HepG2 (cell line): ENCODE measurements around the gene VKORC1. TPM values are rescaled to one million over a fixed set of nuclear protein-coding genes. Genes with fewer than 3 reads are reported as not detected.
A peak's percentile ranks its signal among the peaks of the same experiment; 100 is the strongest.

ENCODE experiments used
- ARNTL ChIP-seq: sonication (generic); formaldehyde crosslinking; IDR thresholded peaks from 2 replicates; pipeline ENCODE4 v1.4.0; 2020; ENCODE audit warnings: mild to moderate bottlenecking, missing genetic modification reagents
- BHLHE40 ChIP-seq: IDR thresholded peaks from 2 replicates; pipeline ENCODE4 v1.6.1; 2011; ENCODE audit warnings: low read length, improper control_type of control experiment
- FOXO1 ChIP-seq: sonication (generic); formaldehyde crosslinking; IDR thresholded peaks from 2 replicates; pipeline ENCODE4 v1.4.0; 2020; ENCODE audit warnings: missing genetic modification reagents
- REL ChIP-seq: sonication (generic); formaldehyde crosslinking; conservative IDR thresholded peaks from 2 replicates; pipeline ENCODE4 v1.8.0; 2022; ENCODE audit warnings: mild to moderate bottlenecking, missing genetic modification reagents, moderate library complexity
- SALL2 ChIP-seq: sonication (generic); formaldehyde crosslinking; IDR thresholded peaks from 2 replicates; pipeline ENCODE4 v1.8.1; 2023; ENCODE audit warnings: mild to moderate bottlenecking, missing genetic modification reagents, inconsistent platforms
- TP53 ChIP-seq: sonication (generic); formaldehyde crosslinking; conservative IDR thresholded peaks from 2 replicates; pipeline ENCODE4 v1.4.0; 2020; ENCODE audit warnings: missing genetic modification reagents
- ZC3H13 ChIP-seq: sonication (generic); formaldehyde crosslinking; IDR thresholded peaks from 2 replicates; pipeline ENCODE4 v1.8.1; 2023; ENCODE audit warnings: mild to moderate bottlenecking, missing genetic modification reagents, moderate library complexity
- ZNF253 ChIP-seq: sonication (generic); formaldehyde crosslinking; IDR thresholded peaks from 2 replicates; pipeline ENCODE4 v1.8.0; 2022; ENCODE audit warnings: mild to moderate bottlenecking, missing genetic modification reagents, borderline replicate concordance
- ZNF264 ChIP-seq: sonication (generic); formaldehyde crosslinking; IDR thresholded peaks from 2 replicates; pipeline ENCODE4 v1.4.0; 2020; ENCODE audit warnings: missing genetic modification reagents
- ZNF333 ChIP-seq: sonication (generic); formaldehyde crosslinking; IDR thresholded peaks from 2 replicates; pipeline ENCODE4 v1.4.0; 2020; ENCODE audit warnings: mild to moderate bottlenecking, missing genetic modification reagents, borderline replicate concordance
- ZSCAN29 ChIP-seq: sonication (generic); formaldehyde crosslinking; conservative IDR thresholded peaks from 2 replicates; pipeline ENCODE4 v1.4.0; 2020; ENCODE audit warnings: mild to moderate bottlenecking, missing genetic modification reagents
- polyA plus RNA-seq, 8 experiments: library from polyadenylated mRNA; depleted of rRNA in 3 of 8; stranded (reverse) in 7 of 8; unstranded in 1 of 8; fragments of >200 nt; fragmentation: Illumina TruSeq in 4 of 8; extraction: Trizol in 4 of 8; gene quantifications; 2 replicates each; pipeline versions ENCODE4 v1.2.1 to v1.2.3, GENCODE V29; 2011 to 2016; ENCODE audit warnings: low read depth in 4 of 8, missing spikeins in 1 of 8, mixed read lengths in 1 of 8; ENCODE audit not compliant: insufficient read depth in 1 of 8
- total RNA-seq, 5 experiments: library from RNA; depleted of rRNA; stranded (reverse); fragments of >200 nt; fragmentation: Illumina TruSeq; extraction: Trizol; gene quantifications; 2 replicates each; pipeline ENCODE4 v1.2.3, GENCODE V29; 2016; ENCODE audit warnings: low read depth in 1 of 5
- TF ChIP-seq, protein P1 (sequence below): sonication (generic); formaldehyde crosslinking; IDR thresholded peaks from 2 replicates; pipeline ENCODE4 v1.4.0; 2020; ENCODE audit warnings: missing genetic modification reagents, borderline replicate concordance
- TF ChIP-seq, protein P2 (sequence below): IDR thresholded peaks from 2 replicates; pipeline ENCODE4 v1.6.1; 2012; ENCODE audit warnings: inconsistent platforms
- TF ChIP-seq, protein P3 (sequence below): sonication (generic); formaldehyde crosslinking; IDR thresholded peaks from 2 replicates; pipeline ENCODE4 v1.5.0; 2020; ENCODE audit warnings: mild to moderate bottlenecking, low read depth, missing genetic modification reagents, borderline replicate concordance
- TF ChIP-seq, protein P4 (sequence below): sonication (generic); formaldehyde crosslinking; IDR thresholded peaks from 2 replicates; pipeline ENCODE4 v1.5.0; 2020; ENCODE audit warnings: mild to moderate bottlenecking, missing genetic modification reagents, borderline replicate concordance

VKORC1 gene
- total and polyA plus RNA-seq, 2 of the 13 experiments (the other 11 are each of a cell fraction or from before 2014, with no cell fraction given), result 141 to 615 TPM

DNA sequence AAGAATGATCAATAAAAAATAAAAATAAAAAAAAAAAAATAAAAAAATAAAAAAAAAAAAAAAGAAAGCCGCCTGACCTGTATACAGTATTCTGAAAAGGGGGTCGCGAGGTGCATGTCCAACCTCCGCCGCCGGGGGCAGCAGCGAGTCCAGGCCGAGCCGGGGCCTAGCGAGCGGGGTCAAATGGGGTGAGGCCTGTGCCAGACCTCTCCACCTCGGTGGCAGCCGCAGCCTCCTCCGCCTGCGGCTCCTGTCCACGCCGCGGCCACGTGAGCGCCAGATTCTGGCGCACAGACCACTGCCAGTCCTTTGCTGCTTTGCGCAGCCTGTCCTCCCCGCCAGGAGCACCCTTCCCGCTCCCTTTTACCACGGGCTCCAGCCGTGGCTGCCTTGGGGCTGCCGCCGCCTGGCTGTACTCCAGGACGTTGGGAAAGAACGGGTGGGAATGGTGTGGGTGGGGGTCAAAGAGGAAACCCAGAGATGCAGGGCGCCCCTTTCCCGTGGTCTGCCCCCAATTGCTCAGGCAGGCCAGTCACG lies 11.1 kb upstream of the VKORC1 start (continued):
- TF ChIP-seq ZNF264 (CRISPR knock-in tag) (peak; percentile 82; the same call in 1 of the 2 replicates), ZSCAN29 (CRISPR knock-in tag) (peak; percentile 70; the same call in 1 of the 2 replicates), REL (CRISPR knock-in tag) (peak; percentile 68; the same call in 1 of the 2 replicates), TP53 (CRISPR knock-in tag) (peak; percentile 77; the same call in 1 of the 2 replicates), FOXO1 (CRISPR knock-in tag) (peak; percentile 91), ARNTL (peak; percentile 98), SALL2 (CRISPR knock-in tag) (peak; percentile 95), ZNF253 (CRISPR knock-in tag) (peak; percentile 97), ZNF333 (CRISPR knock-in tag) (peak; percentile 98), ZC3H13 (CRISPR knock-in tag) (peak; percentile 93), BHLHE40 (peak; percentile 91)
- TF ChIP-seq, protein P1, sequence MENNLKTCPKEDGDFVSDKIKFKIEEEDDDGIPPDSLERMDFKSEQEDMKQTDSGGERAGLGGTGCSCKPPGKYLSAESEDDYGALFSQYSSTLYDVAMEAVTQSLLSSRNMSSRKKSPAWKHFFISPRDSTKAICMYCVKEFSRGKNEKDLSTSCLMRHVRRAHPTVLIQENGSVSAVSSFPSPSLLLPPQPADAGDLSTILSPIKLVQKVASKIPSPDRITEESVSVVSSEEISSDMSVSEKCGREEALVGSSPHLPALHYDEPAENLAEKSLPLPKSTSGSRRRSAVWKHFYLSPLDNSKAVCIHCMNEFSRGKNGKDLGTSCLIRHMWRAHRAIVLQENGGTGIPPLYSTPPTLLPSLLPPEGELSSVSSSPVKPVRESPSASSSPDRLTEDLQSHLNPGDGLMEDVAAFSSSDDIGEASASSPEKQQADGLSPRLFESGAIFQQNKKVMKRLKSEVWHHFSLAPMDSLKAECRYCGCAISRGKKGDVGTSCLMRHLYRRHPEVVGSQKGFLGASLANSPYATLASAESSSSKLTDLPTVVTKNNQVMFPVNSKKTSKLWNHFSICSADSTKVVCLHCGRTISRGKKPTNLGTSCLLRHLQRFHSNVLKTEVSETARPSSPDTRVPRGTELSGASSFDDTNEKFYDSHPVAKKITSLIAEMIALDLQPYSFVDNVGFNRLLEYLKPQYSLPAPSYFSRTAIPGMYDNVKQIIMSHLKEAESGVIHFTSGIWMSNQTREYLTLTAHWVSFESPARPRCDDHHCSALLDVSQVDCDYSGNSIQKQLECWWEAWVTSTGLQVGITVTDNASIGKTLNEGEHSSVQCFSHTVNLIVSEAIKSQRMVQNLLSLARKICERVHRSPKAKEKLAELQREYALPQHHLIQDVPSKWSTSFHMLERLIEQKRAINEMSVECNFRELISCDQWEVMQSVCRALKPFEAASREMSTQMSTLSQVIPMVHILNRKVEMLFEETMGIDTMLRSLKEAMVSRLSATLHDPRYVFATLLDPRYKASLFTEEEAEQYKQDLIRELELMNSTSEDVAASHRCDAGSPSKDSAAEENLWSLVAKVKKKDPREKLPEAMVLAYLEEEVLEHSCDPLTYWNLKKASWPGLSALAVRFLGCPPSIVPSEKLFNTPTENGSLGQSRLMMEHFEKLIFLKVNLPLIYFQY (CRISPR knock-in tag), result peak; percentile 81
- TF ChIP-seq, protein P2, sequence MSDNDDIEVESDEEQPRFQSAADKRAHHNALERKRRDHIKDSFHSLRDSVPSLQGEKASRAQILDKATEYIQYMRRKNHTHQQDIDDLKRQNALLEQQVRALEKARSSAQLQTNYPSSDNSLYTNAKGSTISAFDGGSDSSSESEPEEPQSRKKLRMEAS, result peak; percentile 99
- TF ChIP-seq, protein P3, sequence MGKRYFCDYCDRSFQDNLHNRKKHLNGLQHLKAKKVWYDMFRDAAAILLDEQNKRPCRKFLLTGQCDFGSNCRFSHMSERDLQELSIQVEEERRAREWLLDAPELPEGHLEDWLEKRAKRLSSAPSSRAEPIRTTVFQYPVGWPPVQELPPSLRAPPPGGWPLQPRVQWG (CRISPR knock-in tag), result 0 out of 2 replicates have a peak, but pooled peaks have one; percentile 67
- TF ChIP-seq, protein P4, sequence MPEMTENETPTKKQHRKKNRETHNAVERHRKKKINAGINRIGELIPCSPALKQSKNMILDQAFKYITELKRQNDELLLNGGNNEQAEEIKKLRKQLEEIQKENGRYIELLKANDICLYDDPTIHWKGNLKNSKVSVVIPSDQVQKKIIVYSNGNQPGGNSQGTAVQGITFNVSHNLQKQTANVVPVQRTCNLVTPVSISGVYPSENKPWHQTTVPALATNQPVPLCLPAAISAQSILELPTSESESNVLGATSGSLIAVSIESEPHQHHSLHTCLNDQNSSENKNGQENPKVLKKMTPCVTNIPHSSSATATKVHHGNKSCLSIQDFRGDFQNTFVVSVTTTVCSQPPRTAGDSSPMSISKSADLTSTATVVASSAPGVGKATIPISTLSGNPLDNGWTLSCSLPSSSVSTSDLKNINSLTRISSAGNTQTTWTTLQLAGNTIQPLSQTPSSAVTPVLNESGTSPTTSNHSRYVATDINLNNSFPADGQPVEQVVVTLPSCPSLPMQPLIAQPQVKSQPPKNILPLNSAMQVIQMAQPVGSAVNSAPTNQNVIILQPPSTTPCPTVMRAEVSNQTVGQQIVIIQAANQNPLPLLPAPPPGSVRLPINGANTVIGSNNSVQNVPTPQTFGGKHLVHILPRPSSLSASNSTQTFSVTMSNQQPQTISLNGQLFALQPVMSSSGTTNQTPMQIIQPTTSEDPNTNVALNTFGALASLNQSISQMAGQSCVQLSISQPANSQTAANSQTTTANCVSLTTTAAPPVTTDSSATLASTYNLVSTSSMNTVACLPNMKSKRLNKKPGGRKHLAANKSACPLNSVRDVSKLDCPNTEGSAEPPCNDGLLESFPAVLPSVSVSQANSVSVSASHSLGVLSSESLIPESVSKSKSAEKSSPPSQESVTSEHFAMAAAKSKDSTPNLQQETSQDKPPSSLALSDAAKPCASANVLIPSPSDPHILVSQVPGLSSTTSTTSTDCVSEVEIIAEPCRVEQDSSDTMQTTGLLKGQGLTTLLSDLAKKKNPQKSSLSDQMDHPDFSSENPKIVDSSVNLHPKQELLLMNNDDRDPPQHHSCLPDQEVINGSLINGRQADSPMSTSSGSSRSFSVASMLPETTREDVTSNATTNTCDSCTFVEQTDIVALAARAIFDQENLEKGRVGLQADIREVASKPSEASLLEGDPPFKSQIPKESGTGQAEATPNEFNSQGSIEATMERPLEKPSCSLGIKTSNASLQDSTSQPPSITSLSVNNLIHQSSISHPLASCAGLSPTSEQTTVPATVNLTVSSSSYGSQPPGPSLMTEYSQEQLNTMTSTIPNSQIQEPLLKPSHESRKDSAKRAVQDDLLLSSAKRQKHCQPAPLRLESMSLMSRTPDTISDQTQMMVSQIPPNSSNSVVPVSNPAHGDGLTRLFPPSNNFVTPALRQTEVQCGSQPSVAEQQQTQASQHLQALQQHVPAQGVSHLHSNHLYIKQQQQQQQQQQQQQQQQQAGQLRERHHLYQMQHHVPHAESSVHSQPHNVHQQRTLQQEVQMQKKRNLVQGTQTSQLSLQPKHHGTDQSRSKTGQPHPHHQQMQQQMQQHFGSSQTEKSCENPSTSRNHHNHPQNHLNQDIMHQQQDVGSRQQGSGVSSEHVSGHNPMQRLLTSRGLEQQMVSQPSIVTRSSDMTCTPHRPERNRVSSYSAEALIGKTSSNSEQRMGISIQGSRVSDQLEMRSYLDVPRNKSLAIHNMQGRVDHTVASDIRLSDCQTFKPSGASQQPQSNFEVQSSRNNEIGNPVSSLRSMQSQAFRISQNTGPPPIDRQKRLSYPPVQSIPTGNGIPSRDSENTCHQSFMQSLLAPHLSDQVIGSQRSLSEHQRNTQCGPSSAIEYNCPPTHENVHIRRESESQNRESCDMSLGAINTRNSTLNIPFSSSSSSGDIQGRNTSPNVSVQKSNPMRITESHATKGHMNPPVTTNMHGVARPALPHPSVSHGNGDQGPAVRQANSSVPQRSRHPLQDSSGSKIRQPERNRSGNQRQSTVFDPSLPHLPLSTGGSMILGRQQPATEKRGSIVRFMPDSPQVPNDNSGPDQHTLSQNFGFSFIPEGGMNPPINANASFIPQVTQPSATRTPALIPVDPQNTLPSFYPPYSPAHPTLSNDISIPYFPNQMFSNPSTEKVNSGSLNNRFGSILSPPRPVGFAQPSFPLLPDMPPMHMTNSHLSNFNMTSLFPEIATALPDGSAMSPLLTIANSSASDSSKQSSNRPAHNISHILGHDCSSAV (CRISPR knock-in tag), result peak; percentile 87; the same call in 1 of the 2 replicates
